Measurements from ENCODE around the gene RAN. TPM values are rescaled to one million over a fixed set of nuclear protein-coding genes. Genes with fewer than 3 reads are reported as not detected.
A peak's percentile ranks its signal among the peaks of the same experiment; 100 is the strongest.
"Not testable (repeated sequence)": the region's sequence is repeated elsewhere in the genome, so short reads cannot be mapped to it uniquely, and the experiment has no call there.

The RAN gene
- total RNA-seq, 1 experiment from 2014 or later, result 1,396 TPM

- Histone ChIP-seq H3K27me3 (ENCODE audit: control insufficient read depth, insufficient read depth, low read length) (peaks cover 5% of the 10 kb centered on the region), H3K4me3 (ENCODE audit: insufficient read depth, low read depth, low read length) (peak within 1 kb of the TSS; percentile 79), H3K36me3 (replicated peaks; ENCODE audit: control insufficient read depth, insufficient read depth, low read length) (no peaks in the 10 kb centered on the region)
- DNase-seq, result peak; percentile 95
Measured at GRCh38 chr12:130838951-130839769, 32.7 kb upstream of the RAN start, which contains the start of gene STX2. Gene STX2, minus strand, starts transcription at chr12:130839250. Its CDS starts 151 bp downstream, at chr12:130839099.

- H3K27me3 ChIP-seq (ENCODE audit: control insufficient read depth, insufficient read depth, low read length), result peaks cover 5% of the 10 kb centered on the region
- no peak overlapping the region for H3K4me3 ChIP-seq (ENCODE audit: insufficient read depth, low read depth, low read length)
- no peaks in the 10 kb centered on the region for H3K36me3 ChIP-seq (replicated peaks; ENCODE audit: control insufficient read depth, insufficient read depth, low read length)
- DNase-seq, result no peak
Measured at GRCh38 chr12:130839770-130840404, 32.0 kb upstream of the RAN start.

- Histone ChIP-seq H3K4me3 (ENCODE audit: insufficient read depth, low read depth, low read length) (no peak overlapping the region), H3K27me3 (ENCODE audit: control insufficient read depth, insufficient read depth, low read length) (no peaks in the 10 kb centered on the region), H3K36me3 (replicated peaks; ENCODE audit: control insufficient read depth, insufficient read depth, low read length) (no peaks in the 10 kb centered on the region)
- no peak for DNase-seq
Measured at GRCh38 chr12:130846369-130846768, 25.5 kb upstream of the RAN start.

DNA sequence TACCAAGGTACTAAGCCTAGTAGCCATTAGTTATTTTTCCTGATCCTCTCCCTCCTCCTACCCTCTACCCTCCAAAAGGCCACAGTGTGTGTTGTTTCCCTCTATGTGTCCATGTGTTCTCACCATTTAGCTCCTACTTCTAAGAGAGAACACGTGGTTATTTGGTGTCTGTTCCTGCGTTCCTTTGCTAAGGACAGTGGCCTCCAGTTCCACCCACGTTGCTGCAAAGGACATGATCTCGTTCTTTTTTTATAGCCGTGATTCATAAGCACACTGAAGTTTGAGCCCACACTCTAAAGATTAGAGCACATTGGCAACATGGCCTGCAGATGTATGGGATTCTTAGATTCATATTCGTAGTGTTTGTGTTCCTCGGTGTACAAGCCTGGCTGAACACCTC, 24.8 kb upstream of the RAN start:
- H3K27me3 ChIP-seq (ENCODE audit: control insufficient read depth, insufficient read depth, low read length), result no peaks in the 10 kb centered on the region
- DNase-seq, result no peak
- no peaks in the 10 kb centered on the region for H3K36me3 ChIP-seq (replicated peaks; ENCODE audit: control insufficient read depth, insufficient read depth, low read length)
- no peak overlapping the region for H3K4me3 ChIP-seq (ENCODE audit: insufficient read depth, low read depth, low read length)

GRCh38 chr12:130848105-130848504, 23.8 kb upstream of the RAN start:
- H3K27me3 ChIP-seq (ENCODE audit: control insufficient read depth, insufficient read depth, low read length); DNase-seq; H3K4me3 ChIP-seq (ENCODE audit: insufficient read depth, low read depth, low read length); H3K36me3 ChIP-seq (replicated peaks; ENCODE audit: control insufficient read depth, insufficient read depth, low read length): not testable (repeated sequence)

DNA sequence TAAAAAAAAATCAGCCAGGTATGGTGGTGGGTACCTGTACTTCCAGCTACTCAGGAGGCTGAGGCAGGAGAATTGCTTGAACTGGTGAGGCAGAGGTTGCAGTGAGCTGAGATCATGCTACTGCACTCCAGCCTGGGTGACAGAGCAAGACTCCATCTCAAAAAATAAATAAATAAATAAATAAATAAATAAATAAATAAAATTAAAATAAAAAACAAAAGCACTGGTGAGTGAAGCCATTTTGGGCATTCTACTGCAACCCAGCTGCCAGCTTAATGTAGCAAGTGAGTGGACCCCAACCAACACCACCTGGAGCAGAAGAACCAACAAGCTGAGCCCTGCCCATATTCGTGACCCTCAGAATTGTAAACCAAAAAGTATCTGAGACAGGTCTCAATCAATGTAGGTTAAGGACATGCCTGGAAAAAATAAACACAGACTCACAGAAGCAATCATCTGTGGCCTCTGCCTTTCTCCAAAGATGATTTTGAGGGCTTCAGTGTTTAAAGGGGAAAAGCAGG, 23.0 kb upstream of the RAN start:
- not testable (repeated sequence) for DNase-seq; H3K27me3 ChIP-seq (ENCODE audit: control insufficient read depth, insufficient read depth, low read length); H3K4me3 ChIP-seq (ENCODE audit: insufficient read depth, low read depth, low read length); H3K36me3 ChIP-seq (replicated peaks; ENCODE audit: control insufficient read depth, insufficient read depth, low read length)

DNA sequence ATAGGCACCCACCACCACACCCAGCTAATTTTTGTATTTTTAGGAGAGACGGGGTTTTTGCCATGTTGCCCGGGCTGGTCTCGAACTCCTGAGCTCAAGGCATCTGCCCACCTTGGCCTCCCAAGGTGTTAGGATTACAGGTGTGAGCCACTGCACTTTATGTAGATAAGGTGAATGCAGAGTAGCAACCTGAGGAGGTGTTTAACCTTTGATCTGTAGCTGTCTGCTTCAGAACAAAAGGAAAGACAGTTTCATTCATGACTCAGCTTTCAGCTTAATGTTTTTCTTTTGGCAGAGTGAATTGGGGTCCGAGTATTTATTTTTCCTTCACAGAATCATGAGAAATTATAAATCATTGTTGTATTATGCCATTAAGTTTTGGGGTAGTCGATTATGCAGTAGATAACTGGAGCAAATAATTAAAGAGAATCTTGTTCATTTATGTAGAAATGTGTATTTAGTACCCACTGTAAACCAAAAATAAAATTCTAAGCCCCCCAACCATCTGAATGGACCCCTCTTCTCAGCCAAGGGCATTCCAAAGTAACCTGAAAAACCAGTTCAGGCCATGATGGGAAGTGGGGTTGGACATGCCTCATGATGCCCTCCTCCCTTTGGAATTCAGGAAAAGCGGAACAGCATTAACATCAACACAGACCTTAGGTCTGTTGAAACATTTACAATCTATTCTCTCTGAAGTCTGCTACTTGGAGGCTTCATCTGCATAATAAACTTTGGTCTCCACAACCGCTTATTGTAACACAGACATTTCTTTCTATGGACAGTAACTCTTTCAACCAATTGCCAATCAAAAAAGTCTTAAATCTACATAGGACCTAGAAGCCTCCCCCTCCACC, 22.1 kb upstream of the RAN start:
- no peaks in the 10 kb centered on the region for H3K36me3 ChIP-seq (replicated peaks; ENCODE audit: control insufficient read depth, insufficient read depth, low read length)
- no peaks in the 10 kb centered on the region for H3K27me3 ChIP-seq (ENCODE audit: control insufficient read depth, insufficient read depth, low read length)
- DNase-seq, result no peak
- H3K4me3 ChIP-seq (ENCODE audit: insufficient read depth, low read depth, low read length), result no peak overlapping the region

GRCh38 chr12:130850418-130851021, 21.3 kb upstream of the RAN start:
- H3K27me3 ChIP-seq (ENCODE audit: control insufficient read depth, insufficient read depth, low read length), result no peaks in the 10 kb centered on the region
- no peak for DNase-seq
- H3K4me3 ChIP-seq (ENCODE audit: insufficient read depth, low read depth, low read length), result no peak overlapping the region

DNA sequence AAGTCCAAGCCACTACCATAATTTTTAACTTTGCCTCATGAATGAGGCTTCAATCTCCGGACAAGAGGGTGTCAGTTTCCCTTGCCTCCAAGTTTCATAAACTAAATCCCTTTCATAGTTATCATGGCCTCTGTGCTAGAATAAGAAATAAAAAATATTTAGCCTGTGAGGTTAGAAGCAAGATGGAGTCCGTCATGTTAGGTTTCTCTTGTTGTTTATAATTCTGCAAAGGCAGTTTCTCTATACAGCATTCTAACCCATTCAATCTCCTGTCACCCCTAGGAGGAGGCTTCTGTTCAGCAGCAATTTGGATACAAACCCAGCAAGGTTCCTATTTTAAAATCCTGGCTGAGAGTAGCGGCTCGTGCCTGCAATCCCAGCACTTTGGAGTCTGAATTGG, 15.8 kb upstream of the RAN start:
- no peak overlapping the region for H3K4me3 ChIP-seq (ENCODE audit: insufficient read depth, low read depth, low read length)
- H3K36me3 ChIP-seq (replicated peaks; ENCODE audit: control insufficient read depth, insufficient read depth, low read length), result no peaks in the 10 kb centered on the region
- no peak for DNase-seq
- H3K27me3 ChIP-seq (ENCODE audit: control insufficient read depth, insufficient read depth, low read length), result no peaks in the 10 kb centered on the region

More at GRCh38 chr12:130850418-130851021, 21.3 kb upstream of the RAN start:
- H3K36me3 ChIP-seq (replicated peaks; ENCODE audit: control insufficient read depth, insufficient read depth, low read length), result no peaks in the 10 kb centered on the region

- Histone ChIP-seq H3K27me3 (ENCODE audit: control insufficient read depth, insufficient read depth, low read length) (no peaks in the 10 kb centered on the region), H3K4me3 (ENCODE audit: insufficient read depth, low read depth, low read length) (no peak overlapping the region), H3K36me3 (replicated peaks; ENCODE audit: control insufficient read depth, insufficient read depth, low read length) (no peaks in the 10 kb centered on the region)
- no peak for DNase-seq
Measured at GRCh38 chr12:130858084-130858483, 13.8 kb upstream of the RAN start.

GRCh38 chr12:130859161-130859560, 12.7 kb upstream of the RAN start:
- no peak overlapping the region for H3K4me3 ChIP-seq (ENCODE audit: insufficient read depth, low read depth, low read length)
- H3K36me3 ChIP-seq (replicated peaks; ENCODE audit: control insufficient read depth, insufficient read depth, low read length), result no peaks in the 10 kb centered on the region
- H3K27me3 ChIP-seq (ENCODE audit: control insufficient read depth, insufficient read depth, low read length), result no peaks in the 10 kb centered on the region
- no peak for DNase-seq

DNA sequence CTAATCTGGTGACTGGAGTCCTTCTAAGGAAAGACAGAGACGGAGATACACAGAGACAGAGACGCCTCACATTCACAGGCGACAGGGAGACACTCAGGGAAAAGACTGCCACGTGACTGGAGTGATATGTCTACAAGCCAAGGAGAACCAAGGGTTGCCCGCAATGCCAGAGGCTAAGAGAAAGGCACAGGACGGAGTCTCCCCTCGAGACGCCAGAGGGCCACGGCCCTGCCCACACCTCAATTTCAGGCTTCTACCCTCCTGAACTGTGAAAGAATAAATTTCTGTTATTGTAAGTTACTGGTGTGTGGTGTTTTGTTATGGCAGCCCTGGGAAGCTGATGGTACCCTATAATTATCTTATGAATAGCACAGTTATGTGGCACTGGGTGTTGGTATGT, 11.6 kb upstream of the RAN start:
- DNase-seq, result no peak
- no peaks in the 10 kb centered on the region for H3K27me3 ChIP-seq (ENCODE audit: control insufficient read depth, insufficient read depth, low read length)
- no peak overlapping the region for H3K4me3 ChIP-seq (ENCODE audit: insufficient read depth, low read depth, low read length)
- H3K36me3 ChIP-seq (replicated peaks; ENCODE audit: control insufficient read depth, insufficient read depth, low read length), result no peaks in the 10 kb centered on the region

DNA sequence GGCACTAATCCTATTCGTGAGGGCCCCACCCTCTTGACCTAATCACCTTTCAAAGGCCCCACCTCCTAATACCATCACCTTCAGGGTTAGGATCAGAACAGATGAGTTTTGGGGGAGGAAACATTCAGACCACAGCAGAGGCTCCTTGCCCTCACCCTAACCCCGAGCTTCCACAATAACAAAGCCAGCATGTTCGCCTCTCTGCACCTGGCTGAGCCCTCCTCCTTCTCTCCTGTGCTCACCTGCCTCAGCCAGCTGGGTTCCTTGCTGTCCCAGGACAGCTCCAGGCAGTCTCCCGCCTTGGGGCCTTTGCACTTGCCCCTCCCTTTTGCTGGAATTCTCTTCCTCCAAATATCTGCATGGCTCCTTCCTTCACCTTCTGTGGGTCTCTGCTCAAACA, 9.7 kb upstream of the RAN start:
- no peaks in the 10 kb centered on the region for H3K36me3 ChIP-seq (replicated peaks; ENCODE audit: control insufficient read depth, insufficient read depth, low read length)

DNA sequence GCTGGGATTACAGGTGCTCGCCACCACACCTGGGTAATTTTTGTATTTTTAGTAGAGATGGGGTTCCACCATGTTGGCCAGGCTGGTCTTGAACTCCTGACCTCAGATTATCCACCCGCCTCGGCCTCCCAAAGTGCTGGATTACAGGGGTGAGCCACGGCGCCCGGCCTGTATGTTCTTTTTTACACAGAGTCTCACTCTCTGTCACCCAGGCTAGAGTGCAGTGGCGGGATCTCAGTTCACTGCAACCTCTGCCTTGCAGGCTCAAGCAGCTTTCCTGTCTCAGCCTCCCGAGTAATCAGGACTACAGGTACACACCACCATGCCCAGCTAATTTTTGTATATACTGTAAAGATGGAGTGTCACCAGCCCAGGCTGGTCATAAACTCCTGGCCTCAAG, 9.1 kb upstream of the RAN start:
- DNase-seq, result not testable (repeated sequence)

More for the DNA sequence above, 9.7 kb upstream of the RAN start:
- no peak overlapping the region for H3K4me3 ChIP-seq (ENCODE audit: insufficient read depth, low read depth, low read length)
- H3K27me3 ChIP-seq (ENCODE audit: control insufficient read depth, insufficient read depth, low read length), result no peaks in the 10 kb centered on the region
- DNase-seq, result no peak

More for the DNA sequence above, 9.1 kb upstream of the RAN start:
- not testable (repeated sequence) for H3K4me3 ChIP-seq (ENCODE audit: insufficient read depth, low read depth, low read length); H3K36me3 ChIP-seq (replicated peaks; ENCODE audit: control insufficient read depth, insufficient read depth, low read length); H3K27me3 ChIP-seq (ENCODE audit: control insufficient read depth, insufficient read depth, low read length)

All from H7 (cell line).